22Rv1 (cell line): Measurements from ENCODE around the gene AQP10.
"Not testable (repeated sequence)": the region's sequence is repeated elsewhere in the genome, so short reads cannot be mapped to it uniquely, and the experiment has no call there.

ENCODE experiments used
- H3K27ac ChIP-seq: fragments of 450-650 bp; 2 replicates; pipeline ENCODE4 v1.5.1; 2017
- ZFX ChIP-seq: fragments of 450-650 bp; IDR thresholded peaks from 2 replicates; pipeline ENCODE4 v1.6.1; 2017; ENCODE audit warnings: antibody characterized with exemption, borderline replicate concordance
- TF ChIP-seq, protein P1 (sequence below): fragments of 450-650 bp; IDR thresholded peaks from 2 replicates; pipeline ENCODE4 v1.5.1; 2017; ENCODE audit warnings: mild to moderate bottlenecking

Gene AQP10

DNA sequence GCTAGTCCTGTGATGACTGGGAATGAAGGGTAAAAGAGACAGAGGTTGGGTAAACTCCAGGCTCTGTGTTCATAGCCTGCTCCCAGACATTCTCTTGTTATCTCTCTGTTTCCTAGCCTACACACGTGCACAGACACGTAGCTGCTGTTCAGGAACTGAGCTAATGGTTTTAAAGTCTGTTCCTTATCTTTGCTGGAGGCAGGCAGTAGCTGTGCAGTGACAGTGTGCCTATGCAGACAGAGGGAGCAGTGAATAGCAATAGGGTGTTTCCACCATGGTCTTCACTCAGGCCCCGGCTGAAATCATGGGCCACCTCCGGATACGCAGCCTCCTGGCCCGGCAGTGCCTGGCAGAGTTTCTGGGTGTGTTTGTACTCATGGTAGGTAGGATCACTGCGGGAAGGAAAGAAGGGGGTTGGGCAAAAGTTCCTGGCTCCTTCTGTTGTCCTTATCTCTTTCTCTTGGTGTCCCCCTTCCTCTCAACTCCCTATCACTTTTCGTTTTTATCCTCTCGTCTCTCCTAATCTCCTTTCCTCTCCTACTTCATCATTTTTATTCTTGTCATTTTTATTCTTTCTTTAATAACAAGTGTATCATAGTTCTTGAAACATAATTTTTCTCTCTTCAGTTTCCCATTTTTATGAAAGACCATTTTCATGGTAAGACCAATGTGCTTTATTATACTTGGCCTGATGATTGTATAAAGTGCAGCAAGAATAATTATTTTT, at the start of gene AQP10:
Gene AQP10, plus strand, starts transcription at position 212 of the 727 bp plus-strand sequence. Its CDS starts 63 bp downstream, at position 275.
- TF ChIP-seq ZFX: no peak
- TF ChIP-seq, protein P1, sequence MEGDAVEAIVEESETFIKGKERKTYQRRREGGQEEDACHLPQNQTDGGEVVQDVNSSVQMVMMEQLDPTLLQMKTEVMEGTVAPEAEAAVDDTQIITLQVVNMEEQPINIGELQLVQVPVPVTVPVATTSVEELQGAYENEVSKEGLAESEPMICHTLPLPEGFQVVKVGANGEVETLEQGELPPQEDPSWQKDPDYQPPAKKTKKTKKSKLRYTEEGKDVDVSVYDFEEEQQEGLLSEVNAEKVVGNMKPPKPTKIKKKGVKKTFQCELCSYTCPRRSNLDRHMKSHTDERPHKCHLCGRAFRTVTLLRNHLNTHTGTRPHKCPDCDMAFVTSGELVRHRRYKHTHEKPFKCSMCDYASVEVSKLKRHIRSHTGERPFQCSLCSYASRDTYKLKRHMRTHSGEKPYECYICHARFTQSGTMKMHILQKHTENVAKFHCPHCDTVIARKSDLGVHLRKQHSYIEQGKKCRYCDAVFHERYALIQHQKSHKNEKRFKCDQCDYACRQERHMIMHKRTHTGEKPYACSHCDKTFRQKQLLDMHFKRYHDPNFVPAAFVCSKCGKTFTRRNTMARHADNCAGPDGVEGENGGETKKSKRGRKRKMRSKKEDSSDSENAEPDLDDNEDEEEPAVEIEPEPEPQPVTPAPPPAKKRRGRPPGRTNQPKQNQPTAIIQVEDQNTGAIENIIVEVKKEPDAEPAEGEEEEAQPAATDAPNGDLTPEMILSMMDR: no peak
- no peak within 1 kb of the TSS for H3K27ac ChIP-seq

GRCh38 chr1:154272217-154272998, 48.5 kb upstream of the AQP10 start, which contains the start of gene HAX1:
HAX1 (plus strand) TSS chr1:154272629; CDS start chr1:154272724, 95 bp downstream.
- H3K27ac ChIP-seq: peak within 1 kb of the TSS; percentile 94
- no peak for TF ChIP-seq ZFX
- TF ChIP-seq, protein P1: peak; percentile 91

DNA sequence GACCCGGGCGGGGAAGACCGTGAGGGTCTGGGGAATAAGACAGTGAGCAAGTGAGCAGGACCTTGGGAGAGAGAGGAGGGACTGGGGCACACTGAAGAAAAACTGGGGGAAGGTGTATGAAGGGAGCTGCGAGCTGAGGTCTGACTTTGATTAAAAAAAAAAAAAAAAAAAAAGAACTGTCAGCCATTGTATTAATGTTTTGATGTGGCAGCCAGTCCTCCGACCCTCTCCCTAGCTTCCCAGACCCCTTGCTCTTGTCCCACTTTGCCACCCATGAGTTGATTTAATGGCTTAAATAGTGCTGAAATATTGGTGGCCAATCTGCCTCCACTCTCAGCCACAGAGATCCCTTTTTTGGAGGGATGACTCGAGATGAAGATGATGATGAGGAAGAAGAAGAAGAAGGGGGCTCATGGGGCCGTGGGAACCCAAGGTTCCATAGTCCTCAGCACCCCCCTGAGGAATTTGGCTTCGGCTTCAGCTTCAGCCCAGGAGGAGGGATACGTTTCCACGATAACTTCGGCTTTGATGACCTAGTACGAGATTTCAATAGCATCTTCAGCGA, 47.8 kb upstream of the AQP10 start:
- peak overlapping the region; percentile 94 for H3K27ac ChIP-seq
- no peak for TF ChIP-seq ZFX
- TF ChIP-seq, protein P1: no peak

- TF ChIP-seq, protein P1: peak; percentile 67
- TF ChIP-seq ZFX: no peak
- H3K27ac ChIP-seq: no peak overlapping the region
Measured at GRCh38 chr1:154276797-154277196, 44.1 kb upstream of the AQP10 start.

DNA sequence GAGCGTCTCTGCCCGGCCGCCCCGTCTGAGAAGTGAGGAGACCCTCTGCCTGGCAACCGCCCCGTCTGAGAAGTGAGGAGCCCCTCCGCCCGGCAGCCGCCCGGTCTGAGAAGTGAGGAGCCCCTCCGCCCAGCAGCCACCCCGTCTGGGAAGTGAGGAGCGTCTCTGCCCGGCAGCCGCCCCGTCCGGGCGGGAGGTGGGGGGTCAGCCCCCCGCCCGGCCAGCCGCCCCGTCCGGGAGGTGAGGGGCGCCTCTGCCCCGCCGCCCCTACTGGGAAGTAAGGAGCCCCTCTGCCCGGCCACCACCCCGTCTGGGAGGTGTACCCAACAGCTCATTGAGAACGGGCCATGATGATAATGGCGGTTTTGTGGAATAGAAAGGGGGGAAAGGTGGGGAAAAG, 33.3 kb upstream of the AQP10 start:
- not testable (repeated sequence) for H3K27ac ChIP-seq

DNA sequence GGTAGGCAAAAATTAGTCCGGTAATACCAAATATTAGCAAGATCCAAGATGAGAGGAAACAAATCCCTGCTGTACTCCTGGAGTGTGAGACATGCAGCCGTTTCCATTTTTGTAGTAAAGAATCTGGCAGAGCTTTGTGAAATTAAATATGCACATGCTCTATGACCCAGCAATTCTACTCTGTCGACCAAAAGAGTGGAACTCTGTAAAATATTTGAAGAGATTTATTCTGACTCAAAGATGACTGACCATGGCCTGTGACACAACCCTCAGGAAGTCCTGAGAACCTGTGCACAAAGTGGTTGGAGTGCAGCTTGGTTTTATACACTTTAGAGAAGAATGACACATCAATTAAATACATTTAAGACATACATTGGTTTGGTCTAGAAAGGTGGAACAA, 32.2 kb upstream of the AQP10 start:
- TF ChIP-seq ZFX: no peak
- TF ChIP-seq, protein P1: no peak
- H3K27ac ChIP-seq: no peak overlapping the region

DNA sequence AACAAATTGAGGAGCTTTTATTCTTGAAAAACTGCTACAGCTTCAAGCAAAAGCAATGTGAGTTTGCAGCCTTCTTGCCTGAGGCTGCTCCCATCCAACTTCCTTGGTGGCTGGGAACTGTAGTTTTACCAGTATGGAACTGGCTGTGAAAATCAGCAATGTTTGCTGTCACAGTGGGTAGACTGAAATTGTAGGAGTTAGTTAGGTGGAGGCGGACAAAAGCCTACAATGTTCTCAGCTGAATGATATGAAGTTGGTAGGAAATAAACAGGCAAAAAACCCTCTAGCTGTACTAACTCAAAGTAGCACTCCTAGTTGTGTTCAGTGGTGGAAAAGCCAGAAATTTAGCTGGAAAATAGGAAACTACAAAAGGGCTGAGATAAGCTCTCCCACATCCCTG, 30.0 kb upstream of the AQP10 start:
- no peak overlapping the region for H3K27ac ChIP-seq
- TF ChIP-seq ZFX: no peak
- TF ChIP-seq, protein P1: no peak
